ENCODE measurements around the gene USP8.
"Not testable (repeated sequence)": the region's sequence is repeated elsewhere in the genome, so short reads cannot be mapped to it uniquely, and the experiment has no call there.

DNA sequence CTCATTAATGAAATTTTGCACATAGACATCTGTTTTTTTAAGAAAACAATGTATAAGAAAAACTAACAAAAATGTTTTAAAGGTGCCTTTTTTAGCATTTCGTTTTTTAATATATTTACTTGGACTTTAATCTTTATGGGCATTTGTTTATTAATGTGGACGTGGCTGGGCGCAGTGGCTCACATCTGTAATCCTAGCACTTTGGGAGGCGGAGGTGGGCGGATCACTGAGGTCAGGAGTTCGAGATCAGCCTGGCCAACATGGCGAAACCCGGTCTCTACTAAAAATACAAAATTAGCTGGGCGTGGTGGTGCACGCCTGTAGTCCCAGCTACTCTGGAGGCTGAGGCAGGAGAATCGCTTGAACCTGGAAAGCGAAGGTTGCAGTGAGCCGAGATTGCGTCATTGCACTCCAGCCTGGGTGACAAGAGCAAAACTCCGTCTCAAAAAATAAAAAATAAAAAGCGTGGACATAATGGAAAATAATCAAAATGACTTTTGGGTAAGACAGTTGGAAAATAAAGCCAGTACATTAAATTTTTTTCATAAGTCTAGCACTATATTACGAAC lies 1.6 kb downstream of the USP8 start:
- not testable (repeated sequence) for TF ChIP-seq ZNF8 (CRISPR knock-in tag; IDR thresholded peaks at IDR 0.05); ZC3H10 (CRISPR knock-in tag; IDR thresholded peaks at IDR 0.05); ARNTL (CRISPR knock-in tag; IDR thresholded peaks at IDR 0.05; ENCODE audit: borderline replicate concordance, low read depth); TCF4 (CRISPR knock-in tag; IDR thresholded peaks at IDR 0.05; ENCODE audit: borderline replicate concordance)
- TF ChIP-seq, protein P1, sequence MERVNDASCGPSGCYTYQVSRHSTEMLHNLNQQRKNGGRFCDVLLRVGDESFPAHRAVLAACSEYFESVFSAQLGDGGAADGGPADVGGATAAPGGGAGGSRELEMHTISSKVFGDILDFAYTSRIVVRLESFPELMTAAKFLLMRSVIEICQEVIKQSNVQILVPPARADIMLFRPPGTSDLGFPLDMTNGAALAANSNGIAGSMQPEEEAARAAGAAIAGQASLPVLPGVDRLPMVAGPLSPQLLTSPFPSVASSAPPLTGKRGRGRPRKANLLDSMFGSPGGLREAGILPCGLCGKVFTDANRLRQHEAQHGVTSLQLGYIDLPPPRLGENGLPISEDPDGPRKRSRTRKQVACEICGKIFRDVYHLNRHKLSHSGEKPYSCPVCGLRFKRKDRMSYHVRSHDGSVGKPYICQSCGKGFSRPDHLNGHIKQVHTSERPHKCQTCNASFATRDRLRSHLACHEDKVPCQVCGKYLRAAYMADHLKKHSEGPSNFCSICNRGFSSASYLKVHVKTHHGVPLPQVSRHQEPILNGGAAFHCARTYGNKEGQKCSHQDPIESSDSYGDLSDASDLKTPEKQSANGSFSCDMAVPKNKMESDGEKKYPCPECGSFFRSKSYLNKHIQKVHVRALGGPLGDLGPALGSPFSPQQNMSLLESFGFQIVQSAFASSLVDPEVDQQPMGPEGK (CRISPR knock-in tag; IDR thresholded peaks at IDR 0.05; ENCODE audit: borderline replicate concordance), result not testable (repeated sequence)
- TF ChIP-seq, protein P2, sequence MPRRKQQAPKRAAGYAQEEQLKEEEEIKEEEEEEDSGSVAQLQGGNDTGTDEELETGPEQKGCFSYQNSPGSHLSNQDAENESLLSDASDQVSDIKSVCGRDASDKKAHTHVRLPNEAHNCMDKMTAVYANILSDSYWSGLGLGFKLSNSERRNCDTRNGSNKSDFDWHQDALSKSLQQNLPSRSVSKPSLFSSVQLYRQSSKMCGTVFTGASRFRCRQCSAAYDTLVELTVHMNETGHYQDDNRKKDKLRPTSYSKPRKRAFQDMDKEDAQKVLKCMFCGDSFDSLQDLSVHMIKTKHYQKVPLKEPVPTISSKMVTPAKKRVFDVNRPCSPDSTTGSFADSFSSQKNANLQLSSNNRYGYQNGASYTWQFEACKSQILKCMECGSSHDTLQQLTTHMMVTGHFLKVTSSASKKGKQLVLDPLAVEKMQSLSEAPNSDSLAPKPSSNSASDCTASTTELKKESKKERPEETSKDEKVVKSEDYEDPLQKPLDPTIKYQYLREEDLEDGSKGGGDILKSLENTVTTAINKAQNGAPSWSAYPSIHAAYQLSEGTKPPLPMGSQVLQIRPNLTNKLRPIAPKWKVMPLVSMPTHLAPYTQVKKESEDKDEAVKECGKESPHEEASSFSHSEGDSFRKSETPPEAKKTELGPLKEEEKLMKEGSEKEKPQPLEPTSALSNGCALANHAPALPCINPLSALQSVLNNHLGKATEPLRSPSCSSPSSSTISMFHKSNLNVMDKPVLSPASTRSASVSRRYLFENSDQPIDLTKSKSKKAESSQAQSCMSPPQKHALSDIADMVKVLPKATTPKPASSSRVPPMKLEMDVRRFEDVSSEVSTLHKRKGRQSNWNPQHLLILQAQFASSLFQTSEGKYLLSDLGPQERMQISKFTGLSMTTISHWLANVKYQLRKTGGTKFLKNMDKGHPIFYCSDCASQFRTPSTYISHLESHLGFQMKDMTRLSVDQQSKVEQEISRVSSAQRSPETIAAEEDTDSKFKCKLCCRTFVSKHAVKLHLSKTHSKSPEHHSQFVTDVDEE (CRISPR knock-in tag; IDR thresholded peaks at IDR 0.05), result not testable (repeated sequence)

Data from SK-N-SH treated with all-trans-retinoic acid at 6 μM for 48 hours (cell line).